ENCODE data around the gene FOXF2. TPM values are rescaled to one million over a fixed set of nuclear protein-coding genes. Genes with fewer than 3 reads are reported as not detected.
A peak's percentile ranks its signal among the peaks of the same experiment; 100 is the strongest.

FOXF2 gene
- total and polyA plus RNA-seq, 10 of the 15 experiments (the other 5 are each of a cell fraction or from before 2014, with no cell fraction given): not detected

GRCh38 chr6:1392813-1393640 is 3.7 kb downstream of the FOXF2 start:
- 23% methylated on average over 41 of the region's 74 CpGs for WGBS (ENCODE audit: insufficient coverage, insufficient replicate concordance, low lambda C conversion rate, missing lambda C conversion rate)
- Histone ChIP-seq H3K4me2 (ENCODE audit: control insufficient read depth, insufficient read depth) (no peak overlapping the region), H3K9ac (ENCODE audit: control insufficient read depth, insufficient read depth, low read length) (no peak overlapping the region), H3K36me3 (ENCODE audit: control insufficient read depth in 2 of 2, insufficient read depth in 2 of 2, low read length in 1 of 2) (no peaks in the 10 kb centered on the region), H3K9me3 (replicated peaks; ENCODE audit: control insufficient read depth, insufficient read depth, low read length) (no peaks in the 10 kb centered on the region; the same call in 2 of the 3 replicates), H3K27ac (ENCODE audit: control insufficient read depth, insufficient read depth) (no peak overlapping the region), H4K20me1 (ENCODE audit: control insufficient read depth, insufficient read depth) (no peaks in the 10 kb centered on the region), H3K27me3 (replicated peaks in 1 of 2; ENCODE audit: control insufficient read depth in 2 of 2, insufficient read depth in 2 of 2, low read length in 1 of 2) (peaks cover 20 to 27% of the 10 kb centered on the region in 2 experiments), H3K4me3 (no peak overlapping the region), H3K4me1 (ENCODE audit: control insufficient read depth, insufficient read depth, low read length) (no peaks in the 10 kb centered on the region), H3K79me2 (ENCODE audit: control insufficient read depth, insufficient read depth, low read length) (no peaks in the 10 kb centered on the region), H2AFZ (ENCODE audit: control insufficient read depth, low read depth, low read length) (no peak overlapping the region)
- in situ Hi-C loops (cut with MboI) (no loop called here), intact Hi-C loops (cut with micrococcal nuclease; ENCODE audit: unreplicated experiment) (no loop called here)
- no TSS peak for BruUV-seq (replicated peaks)
- TF ChIP-seq SUZ12 (IDR thresholded peaks at IDR 0.05; ENCODE audit: unreplicated experiment) (peak; percentile 46), EP300 (IDR thresholded peaks at IDR 0.05; ENCODE audit: borderline replicate concordance in 1 of 2, control insufficient read depth in 1 of 2, low read depth in 2 of 2, low read length in 2 of 2) (no peak)
- ChIA-PET SMC1A (ENCODE audit: uncharacterized antibody, unreplicated experiment) (no interaction called here), POLR2A (no interaction called here), RAD21 (ENCODE audit: unreplicated experiment) (interaction anchor here (1.4 kb wide), 1 partner anchor 32 kb away, joined by 3 read pairs; no protein-coding TSS in a partner anchor), CTCF (no interaction called here)
- no peak for FAIRE-seq
- no peak for ATAC-seq
- no peak for DNase-seq (ENCODE audit: low read depth, low spot score)

GRCh38 chr6:1393641-1394283 is 4.4 kb downstream of the FOXF2 start:
- POLR2A ChIA-PET: no interaction called here
- Histone ChIP-seq H3K27ac (ENCODE audit: control insufficient read depth, insufficient read depth) (no peak overlapping the region), H3K9me3 (replicated peaks; ENCODE audit: control insufficient read depth, insufficient read depth, low read length) (no peaks in the 10 kb centered on the region; the same call in 2 of the 3 replicates), H3K4me1 (ENCODE audit: control insufficient read depth, insufficient read depth, low read length) (no peaks in the 10 kb centered on the region), H3K9ac (ENCODE audit: control insufficient read depth, insufficient read depth, low read length) (no peak overlapping the region), H3K79me2 (ENCODE audit: control insufficient read depth, insufficient read depth, low read length) (no peaks in the 10 kb centered on the region), H3K4me3 (no peak overlapping the region), H4K20me1 (ENCODE audit: control insufficient read depth, insufficient read depth) (no peaks in the 10 kb centered on the region), H3K27me3 (replicated peaks in 1 of 2; ENCODE audit: control insufficient read depth in 2 of 2, insufficient read depth in 2 of 2, low read length in 1 of 2) (peaks cover 17 to 23% of the 10 kb centered on the region in 2 experiments), H3K36me3 (ENCODE audit: control insufficient read depth in 2 of 2, insufficient read depth in 2 of 2, low read length in 1 of 2) (no peaks in the 10 kb centered on the region), H2AFZ (ENCODE audit: control insufficient read depth, low read depth, low read length) (no peak overlapping the region), H3K4me2 (ENCODE audit: control insufficient read depth, insufficient read depth) (no peak overlapping the region)
- no peak for DNase-seq (ENCODE audit: low read depth, low spot score)
- in situ Hi-C loops (cut with MboI): no loop called here
- BruUV-seq (replicated peaks): no TSS peak
- WGBS (ENCODE audit: insufficient coverage, insufficient replicate concordance, low lambda C conversion rate, missing lambda C conversion rate): 34% methylated on average over 47 of the region's 47 CpGs
- RAD21 ChIA-PET (ENCODE audit: unreplicated experiment): no interaction called here
- intact Hi-C loops (cut with micrococcal nuclease; ENCODE audit: unreplicated experiment): no loop called here
- SMC1A ChIA-PET (ENCODE audit: uncharacterized antibody, unreplicated experiment): no interaction called here
- ATAC-seq: no peak
- CTCF ChIA-PET: interaction anchor here (1.0 kb wide), 1 partner anchor 801 kb away, joined by 3 read pairs; no protein-coding TSS in a partner anchor
- FAIRE-seq: no peak
- TF ChIP-seq, protein P1, sequence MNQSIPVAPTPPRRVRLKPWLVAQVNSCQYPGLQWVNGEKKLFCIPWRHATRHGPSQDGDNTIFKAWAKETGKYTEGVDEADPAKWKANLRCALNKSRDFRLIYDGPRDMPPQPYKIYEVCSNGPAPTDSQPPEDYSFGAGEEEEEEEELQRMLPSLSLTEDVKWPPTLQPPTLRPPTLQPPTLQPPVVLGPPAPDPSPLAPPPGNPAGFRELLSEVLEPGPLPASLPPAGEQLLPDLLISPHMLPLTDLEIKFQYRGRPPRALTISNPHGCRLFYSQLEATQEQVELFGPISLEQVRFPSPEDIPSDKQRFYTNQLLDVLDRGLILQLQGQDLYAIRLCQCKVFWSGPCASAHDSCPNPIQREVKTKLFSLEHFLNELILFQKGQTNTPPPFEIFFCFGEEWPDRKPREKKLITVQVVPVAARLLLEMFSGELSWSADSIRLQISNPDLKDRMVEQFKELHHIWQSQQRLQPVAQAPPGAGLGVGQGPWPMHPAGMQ (IDR thresholded peaks at IDR 0.05; ENCODE audit: borderline replicate concordance): no peak
- TF ChIP-seq JUND (IDR thresholded peaks at IDR 0.05; ENCODE audit: low read depth, low read length): no peak
- no peak for TF ChIP-seq ZBTB11 (CRISPR knock-in tag; IDR thresholded peaks at IDR 0.05)
- TF ChIP-seq SUZ12 (IDR thresholded peaks at IDR 0.05; ENCODE audit: unreplicated experiment): no peak
- TF ChIP-seq USF2 (IDR thresholded peaks at IDR 0.05; ENCODE audit: borderline replicate concordance, low read depth, low read length): no peak
- TF ChIP-seq MXI1 (IDR thresholded peaks at IDR 0.05; ENCODE audit: low read depth, low read length): no peak
- TF ChIP-seq SIN3A (IDR thresholded peaks at IDR 0.05; ENCODE audit: low read depth, low read length): no peak
